ENCODE results near the gene ZNF346. TPM values are rescaled to one million over a fixed set of nuclear protein-coding genes. Genes with fewer than 3 reads are reported as not detected.
A peak's percentile ranks its signal among the peaks of the same experiment; 100 is the strongest.

Gene ZNF346
- total and polyA plus RNA-seq, 2 of the 13 experiments (the other 11 are each of a cell fraction or from before 2014, with no cell fraction given) = 8.6 to 19.4 TPM

DNA sequence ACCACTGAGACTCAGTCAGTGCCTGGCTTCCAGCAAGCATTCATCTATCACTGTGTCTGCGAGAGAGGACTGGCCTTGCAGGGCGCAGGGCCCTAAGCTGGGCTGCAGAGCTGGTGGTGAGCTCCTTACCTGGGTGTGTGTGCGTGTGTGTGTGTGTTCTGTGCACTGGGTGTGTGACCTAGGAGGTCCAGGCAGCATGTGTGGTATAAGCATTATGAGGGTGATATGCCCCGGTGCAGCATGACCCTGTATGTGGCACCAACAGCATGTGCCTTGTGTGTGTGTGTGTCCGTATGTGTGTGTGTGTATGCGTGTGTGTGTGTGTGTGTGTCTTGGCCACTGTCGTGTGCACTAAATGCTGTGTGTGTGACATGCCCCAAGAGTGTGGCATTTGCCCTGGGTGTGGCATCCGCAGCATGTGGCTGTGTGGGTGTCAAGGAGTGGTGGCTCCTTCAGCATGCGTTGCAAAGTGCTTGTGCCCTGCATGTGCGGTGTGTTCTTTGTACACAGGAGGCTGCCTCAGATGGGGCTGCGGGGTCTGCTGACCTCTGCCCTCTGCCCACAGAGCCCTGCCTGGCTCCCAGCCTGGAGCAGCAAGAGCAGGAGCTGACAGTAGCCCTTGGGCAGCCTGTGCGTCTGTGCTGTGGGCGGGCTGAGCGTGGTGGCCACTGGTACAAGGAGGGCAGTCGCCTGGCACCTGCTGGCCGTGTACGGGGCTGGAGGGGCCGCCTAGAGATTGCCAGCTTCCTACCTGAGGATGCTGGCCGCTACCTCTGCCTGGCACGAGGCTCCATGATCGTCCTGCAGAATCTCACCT, 67.5 kb downstream of the ZNF346 start (continued):
- no peak for TF ChIP-seq MTF2 (CRISPR knock-in tag; IDR thresholded peaks at IDR 0.05; ENCODE audit: borderline replicate concordance)
- no peak for TF ChIP-seq PCBP2 (optimal IDR thresholded peaks at IDR 0.05; ENCODE audit: low read depth, low read length, poor library complexity, severe bottlenecking)
- 0 out of 2 replicates have a peak, but pooled peaks have one; percentile 17 for TF ChIP-seq RAD21 (CRISPR knock-in tag; IDR thresholded peaks at IDR 0.05)
- no peak for TF ChIP-seq EZH2 (conservative IDR thresholded peaks at IDR 0.05; ENCODE audit: low read depth, low read length)
- TF ChIP-seq RBFOX2 (IDR thresholded peaks at IDR 0.05; ENCODE audit: low read depth, low read length) = peak; percentile 82
- TF ChIP-seq ZNF207 (IDR thresholded peaks at IDR 0.05; ENCODE audit: borderline replicate concordance) = no peak
- TF ChIP-seq ZNF556 (CRISPR knock-in tag; IDR thresholded peaks at IDR 0.05; ENCODE audit: borderline replicate concordance) = no peak
- peak; percentile 21 for TF ChIP-seq SRSF1 (optimal IDR thresholded peaks at IDR 0.05; ENCODE audit: low read depth, low read length)
- peak; percentile 24; the same call in 1 of the 2 replicates for TF ChIP-seq ZNF672 (CRISPR knock-in tag; IDR thresholded peaks at IDR 0.05)
- TF ChIP-seq EP300 (IDR thresholded peaks at IDR 0.05; ENCODE audit: low read depth in 2 of 2, low read length in 2 of 2) = no peak
- no peak for TF ChIP-seq EP300 (CRISPR knock-in tag; IDR thresholded peaks at IDR 0.05; ENCODE audit: borderline replicate concordance)
- TF ChIP-seq, protein P1, sequence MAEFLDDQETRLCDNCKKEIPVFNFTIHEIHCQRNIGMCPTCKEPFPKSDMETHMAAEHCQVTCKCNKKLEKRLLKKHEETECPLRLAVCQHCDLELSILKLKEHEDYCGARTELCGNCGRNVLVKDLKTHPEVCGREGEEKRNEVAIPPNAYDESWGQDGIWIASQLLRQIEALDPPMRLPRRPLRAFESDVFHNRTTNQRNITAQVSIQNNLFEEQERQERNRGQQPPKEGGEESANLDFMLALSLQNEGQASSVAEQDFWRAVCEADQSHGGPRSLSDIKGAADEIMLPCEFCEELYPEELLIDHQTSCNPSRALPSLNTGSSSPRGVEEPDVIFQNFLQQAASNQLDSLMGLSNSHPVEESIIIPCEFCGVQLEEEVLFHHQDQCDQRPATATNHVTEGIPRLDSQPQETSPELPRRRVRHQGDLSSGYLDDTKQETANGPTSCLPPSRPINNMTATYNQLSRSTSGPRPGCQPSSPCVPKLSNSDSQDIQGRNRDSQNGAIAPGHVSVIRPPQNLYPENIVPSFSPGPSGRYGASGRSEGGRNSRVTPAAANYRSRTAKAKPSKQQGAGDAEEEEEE (CRISPR knock-in tag; IDR thresholded peaks at IDR 0.05; ENCODE audit: borderline replicate concordance) = no peak
- TF ChIP-seq NRL (CRISPR knock-in tag; IDR thresholded peaks at IDR 0.05; ENCODE audit: borderline replicate concordance) = 0 out of 2 replicates have a peak, but pooled peaks have one; percentile 49
- TF ChIP-seq FLYWCH1 (CRISPR knock-in tag; IDR thresholded peaks at IDR 0.05) = no peak
- TF ChIP-seq, protein P2, sequence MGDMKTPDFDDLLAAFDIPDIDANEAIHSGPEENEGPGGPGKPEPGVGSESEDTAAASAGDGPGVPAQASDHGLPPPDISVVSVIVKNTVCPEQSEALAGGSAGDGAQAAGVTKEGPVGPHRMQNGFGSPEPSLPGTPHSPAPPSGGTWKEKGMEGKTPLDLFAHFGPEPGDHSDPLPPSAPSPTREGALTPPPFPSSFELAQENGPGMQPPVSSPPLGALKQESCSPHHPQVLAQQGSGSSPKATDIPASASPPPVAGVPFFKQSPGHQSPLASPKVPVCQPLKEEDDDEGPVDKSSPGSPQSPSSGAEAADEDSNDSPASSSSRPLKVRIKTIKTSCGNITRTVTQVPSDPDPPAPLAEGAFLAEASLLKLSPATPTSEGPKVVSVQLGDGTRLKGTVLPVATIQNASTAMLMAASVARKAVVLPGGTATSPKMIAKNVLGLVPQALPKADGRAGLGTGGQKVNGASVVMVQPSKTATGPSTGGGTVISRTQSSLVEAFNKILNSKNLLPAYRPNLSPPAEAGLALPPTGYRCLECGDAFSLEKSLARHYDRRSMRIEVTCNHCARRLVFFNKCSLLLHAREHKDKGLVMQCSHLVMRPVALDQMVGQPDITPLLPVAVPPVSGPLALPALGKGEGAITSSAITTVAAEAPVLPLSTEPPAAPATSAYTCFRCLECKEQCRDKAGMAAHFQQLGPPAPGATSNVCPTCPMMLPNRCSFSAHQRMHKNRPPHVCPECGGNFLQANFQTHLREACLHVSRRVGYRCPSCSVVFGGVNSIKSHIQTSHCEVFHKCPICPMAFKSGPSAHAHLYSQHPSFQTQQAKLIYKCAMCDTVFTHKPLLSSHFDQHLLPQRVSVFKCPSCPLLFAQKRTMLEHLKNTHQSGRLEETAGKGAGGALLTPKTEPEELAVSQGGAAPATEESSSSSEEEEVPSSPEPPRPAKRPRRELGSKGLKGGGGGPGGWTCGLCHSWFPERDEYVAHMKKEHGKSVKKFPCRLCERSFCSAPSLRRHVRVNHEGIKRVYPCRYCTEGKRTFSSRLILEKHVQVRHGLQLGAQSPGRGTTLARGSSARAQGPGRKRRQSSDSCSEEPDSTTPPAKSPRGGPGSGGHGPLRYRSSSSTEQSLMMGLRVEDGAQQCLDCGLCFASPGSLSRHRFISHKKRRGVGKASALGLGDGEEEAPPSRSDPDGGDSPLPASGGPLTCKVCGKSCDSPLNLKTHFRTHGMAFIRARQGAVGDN (CRISPR knock-in tag; IDR thresholded peaks at IDR 0.05) = peak; percentile 66
- TF ChIP-seq, protein P3, sequence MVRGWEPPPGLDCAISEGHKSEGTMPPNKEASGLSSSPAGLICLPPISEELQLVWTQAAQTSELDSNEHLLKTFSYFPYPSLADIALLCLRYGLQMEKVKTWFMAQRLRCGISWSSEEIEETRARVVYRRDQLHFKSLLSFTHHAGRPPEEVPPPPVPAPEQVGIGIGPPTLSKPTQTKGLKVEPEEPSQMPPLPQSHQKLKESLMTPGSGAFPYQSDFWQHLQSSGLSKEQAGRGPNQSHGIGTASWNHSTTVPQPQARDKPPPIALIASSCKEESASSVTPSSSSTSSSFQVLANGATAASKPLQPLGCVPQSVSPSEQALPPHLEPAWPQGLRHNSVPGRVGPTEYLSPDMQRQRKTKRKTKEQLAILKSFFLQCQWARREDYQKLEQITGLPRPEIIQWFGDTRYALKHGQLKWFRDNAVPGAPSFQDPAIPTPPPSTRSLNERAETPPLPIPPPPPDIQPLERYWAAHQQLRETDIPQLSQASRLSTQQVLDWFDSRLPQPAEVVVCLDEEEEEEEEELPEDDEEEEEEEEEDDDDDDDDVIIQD (CRISPR knock-in tag; IDR thresholded peaks at IDR 0.05; ENCODE audit: low read depth) = no peak
- 0 out of 2 replicates have a peak, but pooled peaks have one; percentile 20 for TF ChIP-seq ZNF292 (CRISPR knock-in tag; IDR thresholded peaks at IDR 0.05; ENCODE audit: borderline replicate concordance, low read depth)
- no peak for TF ChIP-seq ZNF329 (CRISPR knock-in tag; IDR thresholded peaks at IDR 0.05; ENCODE audit: low read depth)
- TF ChIP-seq ZFP82 (CRISPR knock-in tag; IDR thresholded peaks at IDR 0.05; ENCODE audit: borderline replicate concordance) = no peak
